K562 (cell line): Measurements from ENCODE around the gene NR1H2. TPM values are rescaled to one million over a fixed set of nuclear protein-coding genes. Genes with fewer than 3 reads are reported as not detected.
A peak's percentile ranks its signal among the peaks of the same experiment; 100 is the strongest.

Experiments
- ARNT ChIP-seq, 2 experiments: fragments of 450-650 bp; IDR thresholded peaks; 2 replicates each; pipeline ENCODE4 v1.6.1; 2016; ENCODE audit warnings: mild to moderate bottlenecking in 1 of 2
- BRD4 ChIP-seq: fragments of 200-600 bp; sonication (generic); IDR thresholded peaks from 2 replicates; pipeline ENCODE4 v1.6.1; 2017; ENCODE audit warnings: inconsistent platforms
- CEBPZ ChIP-seq: fragments of 150-350 bp; IDR thresholded peaks from 2 replicates; pipeline ENCODE4 v1.6.1; 2014; ENCODE audit warnings: low read depth, mild to moderate bottlenecking, low read length, borderline replicate concordance
- CSDE1 ChIP-seq, 2 experiments: fragments of 450-650 bp; IDR thresholded peaks; 2 replicates each; pipeline ENCODE4 v1.6.1; 2016; ENCODE audit warnings: mild to moderate bottlenecking in 1 of 2
- DIDO1 ChIP-seq: fragments of 450-650 bp; IDR thresholded peaks from 2 replicates; pipeline ENCODE4 v1.6.1; 2016; ENCODE audit warnings: low read depth, missing biosample characterization, missing genetic modification characterization
- FOXP1 ChIP-seq: sonication (generic); formaldehyde crosslinking; IDR thresholded peaks from 2 replicates; pipeline ENCODE4 v1.8.0; 2022; ENCODE audit warnings: mild to moderate bottlenecking, missing genetic modification reagents
- KAT7 ChIP-seq: sonication (generic); formaldehyde crosslinking; IDR thresholded peaks from 2 replicates; pipeline ENCODE4 v1.8.0; 2022; ENCODE audit warnings: missing genetic modification reagents, mild to moderate bottlenecking, borderline replicate concordance
- LEF1 ChIP-seq: fragments of 450-650 bp; IDR thresholded peaks from 2 replicates; pipeline ENCODE4 v1.6.1; 2016; ENCODE audit warnings: mild to moderate bottlenecking
- MCM2 ChIP-seq: fragments of 450-650 bp; IDR thresholded peaks from 2 replicates; pipeline ENCODE4 v1.6.1; 2017; ENCODE audit warnings: low read depth, mild to moderate bottlenecking
- MYC ChIP-seq, 2 experiments: fragments of 250-450 bp in 1 of 2; sonication (Bioruptor Pico) in 1 of 2; IDR thresholded peaks; 2 replicates each; pipeline versions ENCODE4 v1.5.1 to v1.6.1; 2012 to 2021; ENCODE audit warnings: low read depth in 2 of 2, borderline replicate concordance in 1 of 2, improper control_type of control experiment in 1 of 2, low read length in 1 of 2, mild to moderate bottlenecking in 1 of 2, moderate library complexity in 1 of 2
- NR2C1 ChIP-seq, 2 experiments: fragments of 450-650 bp; IDR thresholded peaks; 2 replicates each; pipeline ENCODE4 v1.6.1; 2017; ENCODE audit warnings: mild to moderate bottlenecking in 2 of 2, antibody characterized with exemption in 1 of 2, inconsistent platforms in 1 of 2, missing compliant biosample characterization in 1 of 2, missing genetic modification characterization in 1 of 2
- NRF1 ChIP-seq, 2 experiments: fragments of 450-650 bp; IDR thresholded peaks in 1 of 2; conservative IDR thresholded peaks in 1 of 2; 2 replicates each; pipeline ENCODE4 v1.6.1; 2014; ENCODE audit warnings: mild to moderate bottlenecking in 2 of 2
- PKNOX1 ChIP-seq: fragments of 450-650 bp; IDR thresholded peaks from 2 replicates; pipeline ENCODE4 v1.6.1; 2016
- PURB ChIP-seq: sonication (generic); formaldehyde crosslinking; IDR thresholded peaks from 2 replicates; pipeline ENCODE4 v1.9.0; 2021; ENCODE audit warnings: low read depth, mild to moderate bottlenecking, missing genetic modification reagents
- RBFOX2 ChIP-seq: fragments of 200-400 bp; formaldehyde crosslinking; IDR thresholded peaks from 2 replicates; pipeline ENCODE4 v1.6.1; 2017; ENCODE audit warnings: low read depth, mild to moderate bottlenecking, low read length, moderate library complexity
- SOX6 ChIP-seq: fragments of 450-650 bp; IDR thresholded peaks from 2 replicates; pipeline ENCODE4 v1.6.1; 2014; ENCODE audit warnings: mild to moderate bottlenecking
- TBP ChIP-seq: optimal IDR thresholded peaks from 2 replicates; pipeline ENCODE3; 2011; ENCODE audit warnings: low read depth, low read length, improper control_type of control experiment
- TFAM ChIP-seq: fragments of 250-450 bp; sonication (Bioruptor Pico); conservative IDR thresholded peaks from 2 replicates; pipeline ENCODE4 v1.5.0; 2021; ENCODE audit warnings: mild to moderate bottlenecking, moderate library complexity
- ZBTB26 ChIP-seq: fragments of 450-650 bp; formaldehyde crosslinking; IDR thresholded peaks from 2 replicates; pipeline ENCODE4 v1.4.0; 2022; ENCODE audit warnings: missing genetic modification characterization
- ZFP36 ChIP-seq: fragments of 150-350 bp; IDR thresholded peaks from 2 replicates; pipeline ENCODE4 v1.6.1; 2018; ENCODE audit warnings: low read length, low read depth; ENCODE audit not compliant: partially characterized antibody
- ZNF444 ChIP-seq: fragments of 250-450 bp; sonication (Bioruptor Pico); IDR thresholded peaks from 2 replicates; pipeline ENCODE4 v1.4.0; 2020; ENCODE audit warnings: mild to moderate bottlenecking, moderate library complexity
- ZNF583 ChIP-seq: fragments of 250-450 bp; sonication (Bioruptor Pico); IDR thresholded peaks from 2 replicates; pipeline ENCODE4 v1.4.0; 2020
- polyA plus RNA-seq, 8 experiments: library from polyadenylated mRNA; depleted of rRNA in 4 of 8; stranded (reverse) in 5 of 8; unstranded in 3 of 8; fragments of >200 nt; fragmentation: Nextera tagmentation in 2 of 8; fragmentation: Illumina TruSeq in 1 of 8; extraction: Ambion mirVana in 2 of 8; extraction: Trizol in 1 of 8; gene quantifications; 2 replicates each; pipeline versions ENCODE4 v1.2.1 to v1.2.3, GENCODE V29; 2011 to 2014; ENCODE audit warnings: inconsistent platforms in 1 of 8, missing spikeins in 1 of 8
- total RNA-seq, 7 experiments: library from RNA; depleted of rRNA in 6 of 7; stranded (reverse); fragments of >200 nt in 6 of 7; fragmentation: Illumina TruSeq in 2 of 7; extraction: Trizol in 2 of 7; gene quantifications; 2 replicates each; pipeline versions ENCODE4 v1.2.1 to v1.2.3, GENCODE V29; 2011 to 2021; ENCODE audit warnings: low replicate concordance in 1 of 7

NR1H2 gene
- total and polyA plus RNA-seq, 9 of the 15 experiments (the other 6 are each of a cell fraction or from before 2014, with no cell fraction given) = 0.11 to 73.8 (median 24.0) TPM

- TF ChIP-seq CEBPZ = no peak
- TF ChIP-seq ZBTB26 (CRISPR knock-in tag) = no peak
- TF ChIP-seq LEF1 = peak; percentile 55; the same call in 1 of the 2 replicates
- TF ChIP-seq RBFOX2 = peak; percentile 88
- no peak for TF ChIP-seq PURB (CRISPR knock-in tag)
- peak; percentile 80 for TF ChIP-seq NR2C1 (IDR thresholded peaks at IDR 0.05)
- TF ChIP-seq NR2C1 (tag; IDR thresholded peaks at IDR 0.05) = peak; percentile 81
- 0 out of 2 replicates have a peak, but pooled peaks have one; percentile 4 for TF ChIP-seq ZNF444 (CRISPR knock-in tag)
- peak; percentile 50; the same call in 1 of the 2 replicates for TF ChIP-seq ZNF583 (CRISPR knock-in tag)
- peak; percentile 88 for TF ChIP-seq PKNOX1
- TF ChIP-seq ZFP36 = peak; percentile 88
- peak; percentile 50 for TF ChIP-seq SOX6
- TF ChIP-seq MYC (IDR thresholded peaks at IDR 0.05; ENCODE audit: low read depth, low read length) = peak; percentile 42; the same call in 1 of the 2 replicates
- TF ChIP-seq MYC (CRISPR knock-in tag; IDR thresholded peaks at IDR 0.05; ENCODE audit: borderline replicate concordance, low read depth) = 0 out of 2 replicates have a peak, but pooled peaks have one; percentile 72
- peak in 1 of 2 experiments; percentile 88; a peak in 3 of 4 replicates for TF ChIP-seq ARNT (IDR thresholded peaks at IDR 0.05)
- peak; percentile 61 to 72 for TF ChIP-seq NRF1 (conservative IDR thresholded peaks at IDR 0.05 in 1 of 2, IDR thresholded peaks at IDR 0.05 in 1 of 2)
- TF ChIP-seq TFAM (CRISPR knock-in tag) = no peak
- peak; percentile 45; the same call in 1 of the 2 replicates for TF ChIP-seq KAT7 (CRISPR knock-in tag)
- TF ChIP-seq MCM2 = no peak
- 0 out of 2 replicates have a peak, but pooled peaks have one; percentile 58 for TF ChIP-seq DIDO1 (tag)
- TF ChIP-seq FOXP1 (CRISPR knock-in tag) = peak; percentile 85; the same call in 1 of the 2 replicates
- TF ChIP-seq BRD4 = peak; percentile 10; the same call in 1 of the 2 replicates
- no peak for TF ChIP-seq CSDE1 (IDR thresholded peaks at IDR 0.05)
- peak; percentile 89 for TF ChIP-seq TBP
Measured at GRCh38 chr19:50376166-50377050, at the start of gene NR1H2 (continued).
